NCI-H1694 (cell line): Measurements from ENCODE around the gene C1orf210.

Experiments
- DNase-seq: peaks from one replicate; lab custom pipeline; 2025; lab: John Stamatoyannopoulos, UW

The C1orf210 gene

DNA sequence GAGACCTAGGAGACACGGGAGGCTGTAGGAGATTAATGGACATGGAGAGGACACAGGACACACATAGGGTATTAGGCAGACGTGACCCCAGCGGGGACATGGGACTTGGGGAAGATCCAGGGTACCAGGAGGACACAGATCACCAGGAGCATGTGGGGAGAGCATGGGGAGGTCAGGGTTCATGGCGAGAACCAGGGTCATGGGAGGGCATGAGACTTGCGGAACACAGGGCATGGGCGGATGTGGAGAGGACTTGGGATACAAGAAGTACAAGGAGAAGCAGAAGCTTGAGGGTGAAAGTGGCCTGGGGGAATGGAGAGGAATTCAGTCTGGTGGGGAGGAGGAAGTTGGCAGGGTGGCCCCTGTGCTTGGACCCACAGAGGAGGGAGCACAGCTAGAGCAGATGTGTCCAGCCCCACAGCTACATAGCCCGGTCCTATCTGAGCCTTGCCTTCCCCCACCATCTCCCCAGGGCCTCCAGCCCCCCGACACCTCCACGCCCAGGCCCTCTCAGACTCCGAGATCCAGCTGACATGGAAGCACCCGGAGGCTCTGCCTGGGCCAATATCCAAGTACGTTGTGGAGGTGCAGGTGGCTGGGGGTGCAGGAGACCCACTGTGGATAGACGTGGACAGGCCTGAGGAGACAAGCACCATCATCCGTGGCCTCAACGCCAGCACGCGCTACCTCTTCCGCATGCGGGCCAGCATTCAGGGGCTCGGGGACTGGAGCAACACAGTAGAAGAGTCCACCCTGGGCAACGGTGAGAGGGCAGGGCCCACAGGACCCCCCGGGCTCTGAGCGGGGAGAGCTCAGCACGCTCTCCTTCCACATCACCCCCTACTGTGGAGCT lies 27.5 kb upstream of the C1orf210 start:
- DNase-seq, result no peak

DNA sequence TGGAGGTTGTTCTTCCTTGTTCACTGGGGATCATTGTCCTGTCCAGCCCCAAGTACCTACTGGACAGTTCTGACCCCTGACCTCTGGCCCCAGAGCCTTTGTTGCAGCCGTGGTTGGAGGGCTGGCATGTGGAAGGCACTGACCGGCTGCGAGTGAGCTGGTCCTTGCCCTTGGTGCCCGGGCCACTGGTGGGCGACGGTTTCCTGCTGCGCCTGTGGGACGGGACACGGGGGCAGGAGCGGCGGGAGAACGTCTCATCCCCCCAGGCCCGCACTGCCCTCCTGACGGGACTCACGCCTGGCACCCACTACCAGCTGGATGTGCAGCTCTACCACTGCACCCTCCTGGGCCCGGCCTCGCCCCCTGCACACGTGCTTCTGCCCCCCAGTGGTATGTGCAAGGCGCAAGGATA lies 26.8 kb upstream of the C1orf210 start:
- DNase-seq, result no peak

GRCh38 chr1:43311521-43311920 lies 26.1 kb upstream of the C1orf210 start:
- no peak for DNase-seq

GRCh38 chr1:43309405-43310025 lies 24.1 kb upstream of the C1orf210 start:
- no peak for DNase-seq

DNA sequence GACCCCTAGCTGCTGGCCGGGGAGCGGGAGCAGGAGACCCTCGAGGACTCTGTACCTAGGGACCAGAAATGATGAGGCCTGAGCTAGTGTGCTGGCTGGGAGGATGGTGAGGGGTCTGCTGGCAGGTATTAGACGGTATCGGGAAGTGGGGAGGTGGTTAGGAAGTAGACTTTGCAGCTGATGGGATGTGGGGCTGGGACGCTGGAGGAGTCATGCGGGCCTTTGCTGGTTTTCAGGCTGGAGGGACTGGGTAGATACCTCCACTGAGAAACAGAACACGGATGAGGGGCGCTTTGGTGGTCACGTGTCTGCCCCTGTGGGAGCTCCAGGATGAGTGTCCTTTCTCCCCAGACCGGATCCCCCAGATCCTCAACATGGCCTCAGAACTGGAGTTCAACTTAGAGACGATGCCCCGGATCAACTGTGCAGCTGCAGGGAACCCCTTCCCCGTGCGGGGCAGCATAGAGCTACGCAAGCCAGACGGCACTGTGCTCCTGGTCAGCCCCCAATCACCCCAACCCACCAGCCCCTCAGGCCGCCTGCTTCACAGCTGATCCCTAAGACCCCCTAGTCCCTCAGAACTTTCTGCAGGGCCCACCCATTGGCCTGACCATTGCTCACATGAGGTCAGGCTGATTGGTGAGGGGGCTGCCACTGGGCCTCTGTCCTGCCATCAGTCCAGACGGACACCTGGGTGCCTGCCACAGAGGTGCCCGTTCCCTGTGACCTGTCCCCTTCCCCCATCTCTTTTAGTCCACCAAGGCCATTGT lies 23.4 kb upstream of the C1orf210 start:
- DNase-seq, result no peak

DNA sequence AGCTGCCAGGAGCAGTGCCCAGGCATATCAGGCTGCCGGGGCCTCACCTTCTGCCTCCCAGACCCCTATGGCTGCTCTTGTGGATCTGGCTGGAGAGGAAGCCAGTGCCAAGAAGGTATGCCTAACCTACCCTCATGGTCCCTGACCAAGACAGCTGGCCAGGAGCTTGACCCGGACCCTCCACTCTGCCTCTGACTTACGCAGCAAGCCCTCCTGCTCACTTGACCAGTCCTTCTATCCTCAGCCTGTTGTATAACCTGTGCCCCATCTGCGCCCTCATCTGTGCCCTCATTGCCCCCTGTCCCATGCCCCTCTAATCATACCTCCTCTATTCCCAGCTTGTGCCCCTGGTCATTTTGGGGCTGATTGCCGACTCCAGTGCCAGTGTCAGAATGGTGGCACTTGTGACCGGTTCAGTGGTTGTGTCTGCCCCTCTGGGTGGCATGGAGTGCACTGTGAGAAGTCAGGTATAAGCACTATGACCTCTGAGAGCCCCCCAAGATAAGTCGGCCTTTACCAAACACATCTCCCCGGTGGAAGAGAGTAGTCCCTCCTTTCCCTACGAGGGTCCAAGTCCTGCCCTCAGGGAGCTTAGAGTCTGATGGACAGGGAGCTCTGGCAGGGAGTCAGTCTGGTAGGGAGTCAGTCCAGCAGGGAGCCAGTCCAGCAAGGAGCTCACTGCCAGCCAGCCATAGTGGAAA lies 22.2 kb upstream of the C1orf210 start:
- DNase-seq, result no peak

DNA sequence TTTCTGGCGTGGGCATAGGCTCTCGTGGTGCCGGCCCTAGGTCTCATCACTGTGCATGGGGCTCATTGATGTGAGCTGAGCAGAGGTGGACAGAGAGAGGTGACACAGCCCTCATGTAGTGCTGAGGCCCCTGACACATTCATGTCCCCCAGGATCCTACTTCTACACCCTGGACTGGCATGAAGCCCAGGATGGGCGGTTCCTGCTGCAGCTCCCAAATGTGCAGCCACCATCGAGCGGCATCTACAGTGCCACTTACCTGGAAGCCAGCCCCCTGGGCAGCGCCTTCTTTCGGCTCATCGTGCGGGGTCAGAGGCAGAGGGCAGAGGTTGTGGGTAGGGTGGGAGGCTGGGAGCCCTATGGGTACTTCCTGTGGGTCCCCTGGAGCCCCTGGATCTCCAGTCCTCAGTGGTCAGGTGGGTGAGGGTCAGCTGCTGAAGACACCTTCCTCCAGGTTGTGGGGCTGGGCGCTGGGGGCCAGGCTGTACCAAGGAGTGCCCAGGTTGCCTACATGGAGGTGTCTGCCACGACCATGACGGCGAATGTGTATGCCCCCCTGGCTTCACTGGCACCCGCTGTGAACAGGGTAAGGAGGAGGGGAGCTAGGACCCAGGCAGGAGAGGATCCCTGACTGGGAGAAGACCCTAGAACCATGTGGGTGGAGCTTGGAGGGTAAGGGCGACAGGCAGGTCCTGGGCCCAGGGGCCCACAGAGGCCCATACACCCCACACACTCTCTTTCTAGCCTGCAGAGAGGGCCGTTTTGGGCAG lies 21.5 kb upstream of the C1orf210 start:
- DNase-seq, result no peak

DNA sequence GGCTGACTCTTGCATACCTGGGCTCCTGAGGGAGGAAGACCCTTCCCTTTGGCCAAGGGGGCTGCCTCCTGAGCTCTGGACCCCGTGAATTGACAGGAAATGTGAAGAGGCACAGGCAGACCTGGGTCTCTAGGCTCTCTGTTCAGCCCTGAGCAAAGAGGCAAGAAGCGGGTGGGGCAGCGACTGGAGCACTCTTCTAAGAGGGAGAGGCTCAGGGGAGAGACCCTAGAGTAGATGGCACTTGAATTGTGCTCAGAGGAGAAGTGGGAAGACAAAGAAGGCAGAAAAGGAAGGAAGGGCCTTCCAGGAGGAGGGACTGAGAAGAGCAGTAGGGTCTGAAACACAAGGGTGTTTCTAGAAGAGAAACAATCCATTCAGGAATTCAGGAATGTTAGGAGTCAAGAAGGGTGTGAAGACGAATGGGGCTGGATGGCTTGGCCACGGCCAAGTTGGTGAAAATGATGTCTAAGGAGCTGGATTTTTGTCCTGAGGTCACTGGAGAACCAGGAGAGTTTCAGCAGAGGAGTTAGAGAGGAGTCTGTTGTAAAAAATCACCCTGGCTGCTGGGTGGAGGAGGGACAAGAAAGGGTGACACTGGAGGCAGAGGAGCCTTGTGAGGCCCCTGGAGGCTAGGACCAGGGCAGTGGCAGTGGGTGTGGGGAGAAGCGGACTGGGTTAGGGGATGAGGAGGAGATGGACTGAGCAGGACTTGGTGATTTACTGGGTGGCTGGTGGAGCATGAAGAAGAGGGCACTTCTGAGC lies 20.7 kb upstream of the C1orf210 start:
- no peak for DNase-seq

- DNase-seq, result no peak
Measured at GRCh38 chr1:43305461-43305860, 20.1 kb upstream of the C1orf210 start.

DNA sequence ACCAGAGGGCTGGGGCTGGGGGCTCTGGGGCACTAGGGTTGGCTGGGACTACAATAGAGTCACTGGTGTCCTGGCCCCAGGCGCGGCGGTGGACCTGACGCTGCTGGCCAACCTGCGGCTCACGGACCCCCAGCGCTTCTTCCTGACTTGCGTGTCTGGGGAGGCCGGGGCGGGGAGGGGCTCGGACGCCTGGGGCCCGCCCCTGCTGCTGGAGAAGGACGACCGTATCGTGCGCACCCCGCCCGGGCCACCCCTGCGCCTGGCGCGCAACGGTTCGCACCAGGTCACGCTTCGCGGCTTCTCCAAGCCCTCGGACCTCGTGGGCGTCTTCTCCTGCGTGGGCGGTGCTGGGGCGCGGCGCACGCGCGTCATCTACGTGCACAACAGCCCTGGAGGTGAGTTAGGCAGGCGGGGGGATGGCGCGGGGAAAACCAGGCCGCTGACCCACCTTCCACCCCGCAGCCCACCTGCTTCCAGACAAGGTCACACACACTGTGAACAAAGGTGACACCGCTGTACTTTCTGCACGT lies 19.5 kb upstream of the C1orf210 start:
- no peak for DNase-seq

DNA sequence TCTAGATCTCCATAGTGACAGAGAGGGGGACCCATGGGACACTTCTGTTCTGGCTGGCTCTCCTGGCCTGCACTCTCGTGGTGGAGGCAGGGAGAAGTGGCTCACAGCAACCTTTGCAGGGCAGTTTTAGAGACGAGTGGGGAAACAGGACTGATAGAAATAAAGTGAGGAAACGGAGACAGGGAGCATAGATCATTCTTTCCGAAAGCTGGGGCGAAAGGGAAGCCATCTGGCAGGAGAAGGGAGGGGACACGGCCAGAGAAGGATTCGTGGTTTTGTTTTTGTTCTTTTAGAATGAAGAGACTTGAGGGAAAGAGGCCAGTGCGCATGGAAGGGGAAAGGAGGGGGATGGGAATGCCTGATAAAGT lies 18.9 kb upstream of the C1orf210 start:
- no peak for DNase-seq

DNA sequence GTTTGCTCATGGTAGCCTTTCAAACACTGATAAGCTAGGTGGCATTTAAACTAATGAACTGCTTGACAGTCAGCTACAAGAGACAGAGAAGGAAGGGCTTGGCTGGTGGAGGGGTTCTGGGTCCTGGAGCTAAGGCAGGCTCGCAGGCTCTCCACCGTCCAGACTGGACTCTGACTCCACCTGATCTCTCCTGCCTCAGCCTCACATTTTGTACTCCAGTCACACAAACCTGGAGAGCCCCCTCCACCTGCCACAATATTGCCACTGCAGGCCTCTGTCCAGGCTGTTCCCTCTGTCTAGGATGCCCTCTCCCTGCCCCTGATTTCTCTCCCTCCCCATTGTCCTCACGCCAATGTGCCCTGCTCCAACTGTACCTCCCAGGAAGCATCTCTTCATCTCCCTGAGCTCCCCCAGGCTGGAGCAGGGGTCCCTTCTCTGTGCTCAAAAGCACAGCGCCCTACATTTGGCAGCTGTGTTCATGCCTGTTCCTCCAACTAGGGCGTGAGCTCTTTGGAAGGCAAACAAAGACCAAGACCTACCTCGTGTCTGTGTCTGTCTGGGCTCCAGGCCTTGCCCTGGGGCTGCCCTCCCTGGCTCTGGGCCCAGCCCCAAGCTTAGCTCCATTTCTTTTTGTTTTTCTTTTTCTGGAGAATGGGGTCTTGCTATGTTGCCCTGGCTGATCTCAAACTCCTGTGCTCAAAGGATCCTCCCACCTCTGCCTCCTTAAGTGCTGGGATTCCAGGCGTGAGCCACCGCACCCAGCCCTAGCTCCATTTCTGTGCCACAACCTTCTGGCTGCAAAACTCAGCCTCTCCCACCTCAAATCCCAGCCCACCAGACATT lies 18.3 kb upstream of the C1orf210 start:
- no peak for DNase-seq

DNA sequence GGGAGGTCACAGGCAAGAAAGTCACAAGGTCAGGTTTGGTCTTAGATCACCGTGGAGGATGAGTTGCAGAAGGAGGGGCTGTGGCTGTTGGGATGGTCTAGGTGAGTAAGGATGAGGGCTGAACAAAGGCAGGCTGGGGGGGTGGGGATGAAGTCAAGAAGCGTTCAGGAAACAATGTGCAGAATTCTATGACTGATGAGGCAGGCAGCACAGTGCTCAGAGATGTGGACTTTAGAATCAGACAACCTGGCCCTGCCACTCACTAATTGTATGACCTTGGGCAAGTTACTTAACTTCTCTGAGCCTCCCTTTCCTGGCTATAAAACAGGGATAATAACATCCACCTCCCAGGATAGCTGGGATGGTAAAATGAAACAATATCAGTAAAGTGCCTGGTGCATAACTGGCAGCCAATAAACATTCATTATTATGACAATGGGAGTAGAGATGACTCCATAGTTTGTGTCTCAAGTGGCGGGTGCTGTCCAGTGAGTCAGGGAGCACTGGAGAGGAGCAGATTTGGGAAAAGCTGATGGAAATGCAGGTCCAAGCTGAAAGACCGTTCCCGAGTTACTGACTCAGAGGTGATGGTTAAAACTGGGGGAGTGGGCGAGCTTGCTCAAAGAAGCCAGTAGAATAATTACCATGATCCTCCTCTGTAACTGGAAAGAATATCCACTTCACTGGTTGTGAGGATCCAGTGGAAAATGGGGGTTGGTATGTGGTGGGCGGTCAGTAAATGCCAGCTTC lies 17.5 kb upstream of the C1orf210 start:
- no peak for DNase-seq

DNA sequence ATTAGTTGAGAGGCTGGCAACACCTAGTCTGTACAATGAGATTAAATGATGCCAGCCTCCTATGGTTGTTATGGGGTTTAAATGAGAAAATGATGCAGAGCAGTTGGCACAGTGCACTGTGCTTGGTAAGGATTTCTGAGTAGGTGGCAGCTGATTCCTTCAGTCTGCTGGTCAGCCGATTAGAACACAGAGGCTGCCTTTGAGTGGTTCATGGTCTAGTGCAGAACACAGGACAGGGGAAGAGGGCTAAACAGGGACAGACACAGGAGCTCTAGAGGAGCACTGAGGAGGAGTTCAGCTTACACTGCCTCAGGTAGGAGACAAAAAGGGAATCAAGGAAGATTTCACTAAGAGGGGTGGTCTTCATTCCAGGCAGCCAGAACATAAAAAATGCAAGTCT lies 16.8 kb upstream of the C1orf210 start:
- DNase-seq, result no peak

DNA sequence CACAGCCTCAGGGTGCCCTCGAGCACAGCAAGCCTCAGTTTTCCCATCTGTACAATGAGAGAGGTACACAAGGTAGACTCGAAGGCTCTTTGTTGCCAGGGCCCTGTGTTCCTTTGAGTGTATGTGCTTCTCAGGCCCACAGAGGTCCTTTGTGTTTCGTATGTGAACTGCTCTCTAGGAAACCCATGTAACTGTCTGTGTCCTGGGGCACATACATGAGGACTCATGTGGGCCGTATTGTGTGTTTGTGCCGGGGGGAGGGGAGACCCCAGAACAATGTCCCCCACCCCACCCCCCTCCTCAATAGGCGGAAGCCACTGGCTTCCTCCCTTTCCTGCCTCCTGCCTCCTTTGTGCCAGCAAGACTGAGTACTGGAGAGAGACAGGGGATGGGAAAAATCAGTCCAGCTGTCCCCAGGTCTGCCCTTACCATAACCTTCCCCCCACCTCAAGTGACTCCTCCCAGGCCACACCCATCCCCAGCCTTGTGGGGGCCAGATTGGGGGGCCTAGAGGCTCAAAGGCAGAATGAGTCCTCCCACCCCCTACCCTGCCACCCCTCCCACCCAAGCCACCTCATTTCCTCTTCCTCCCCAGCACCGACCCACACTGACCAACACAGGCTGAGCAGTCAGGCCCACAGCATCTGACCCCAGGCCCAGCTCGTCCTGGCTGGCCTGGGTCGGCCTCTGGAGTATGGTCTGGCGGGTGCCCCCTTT lies 15.2 kb upstream of the C1orf210 start, which contains the start of gene TIE1:
TIE1 (plus strand) TSS at position 605 of the 717 bp plus-strand sequence; CDS start at position 695, 90 bp downstream.
- DNase-seq, result no peak

DNA sequence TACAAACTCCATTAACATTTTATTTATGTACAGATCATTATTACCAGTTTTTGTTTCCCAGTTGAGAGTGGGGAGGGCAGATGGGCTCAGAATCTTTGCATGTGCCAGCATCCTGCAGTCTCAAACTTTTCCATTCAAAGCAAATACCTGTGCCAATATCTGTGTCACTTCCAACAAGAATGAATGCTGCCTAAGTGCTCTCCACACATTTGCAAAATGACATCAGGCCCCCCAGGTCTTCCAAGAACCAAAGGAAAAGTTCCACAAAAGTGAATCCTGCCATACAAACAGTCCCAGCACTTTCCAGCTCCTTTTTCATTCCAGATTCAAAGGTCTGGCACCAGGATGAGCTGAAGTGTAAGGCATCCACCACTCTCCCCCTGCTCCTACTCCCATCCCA lies 13.7 kb upstream of the C1orf210 start:
- no peak for DNase-seq

DNA sequence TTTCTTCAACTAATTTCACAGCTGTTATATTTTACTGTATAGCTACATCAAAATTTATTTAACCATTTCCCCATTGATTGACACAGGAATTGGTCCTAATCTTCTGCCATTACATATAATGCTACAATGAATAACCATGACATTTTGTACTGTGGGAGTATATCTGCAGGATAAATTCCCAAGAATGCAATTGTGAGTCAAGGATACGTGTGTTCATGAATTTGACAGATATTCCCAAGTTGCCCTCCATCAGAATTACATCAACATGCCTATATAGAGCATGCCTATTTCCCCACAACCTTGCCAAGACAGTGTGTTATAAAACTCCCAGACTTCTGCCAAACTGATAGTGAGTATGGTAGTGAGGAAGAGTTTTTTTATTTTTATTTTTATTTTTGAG lies 12.7 kb upstream of the C1orf210 start:
- no peak for DNase-seq

- DNase-seq, result no peak
Measured at GRCh38 chr1:43296207-43296606, 10.8 kb upstream of the C1orf210 start.
